Measurements from ENCODE around the gene HOXA4. TPM values are rescaled to one million over a fixed set of nuclear protein-coding genes. Genes with fewer than 3 reads are reported as not detected.

Gene HOXA4
- total RNA-seq, 1 experiment from 2014 or later = 4.8 TPM

GRCh38 chr7:27117887-27118491 lies 12.6 kb downstream of the HOXA4 start:
- no TSS peak for BruUV-seq (replicated peaks)
- H3K4me1 Mint-ChIP-seq (ENCODE audit: low read depth, unreplicated experiment) = peaks cover 34% of the 10 kb centered on the region
- H3K27ac Mint-ChIP-seq (ENCODE audit: unreplicated experiment) = no peak overlapping the region
- no peaks in the 10 kb centered on the region for H3K36me3 ChIP-seq (ENCODE audit: control insufficient read depth, insufficient read depth, low read length)
- peaks cover 39% of the 10 kb centered on the region for H3K36me3 Mint-ChIP-seq (ENCODE audit: insufficient read depth, unreplicated experiment)
- H3K4me3 ChIP-seq (ENCODE audit: low read depth, low read length) = no peak overlapping the region
- no peaks in the 10 kb centered on the region for H3K9me3 ChIP-seq
- H3K27me3 Mint-ChIP-seq (ENCODE audit: insufficient read depth, unreplicated experiment) = no peaks in the 10 kb centered on the region
- no peak for TF ChIP-seq CTCF (IDR thresholded peaks at IDR 0.05; ENCODE audit: insufficient read depth in 1 of 2, low read depth in 1 of 2, low read length in 1 of 2, severe bottlenecking in 1 of 2, unreplicated experiment in 1 of 2)
- no peaks in the 10 kb centered on the region for H3K9me3 Mint-ChIP-seq (ENCODE audit: unreplicated experiment)
- H3K4me1 ChIP-seq = peaks cover 48% of the 10 kb centered on the region
- H3K27me3 ChIP-seq (replicated peaks; ENCODE audit: control insufficient read depth, insufficient read depth, low read length) = no peaks in the 10 kb centered on the region
- ChIA-PET POLR2A (no interaction called here), CTCF (no interaction called here)
- H3K4me3 Mint-ChIP-seq (ENCODE audit: unreplicated experiment) = peak overlapping the region; percentile 59
- no peak for DNase-seq
- intact Hi-C loops (cut with micrococcal nuclease; ENCODE audit: unreplicated experiment) = no loop called here

- Mint-ChIP-seq H3K4me1 (ENCODE audit: low read depth, unreplicated experiment) (peaks cover 34% of the 10 kb centered on the region), H3K9me3 (ENCODE audit: unreplicated experiment) (no peaks in the 10 kb centered on the region), H3K27me3 (ENCODE audit: insufficient read depth, unreplicated experiment) (no peaks in the 10 kb centered on the region), H3K36me3 (ENCODE audit: insufficient read depth, unreplicated experiment) (peaks cover 33% of the 10 kb centered on the region), H3K27ac (ENCODE audit: unreplicated experiment) (no peak overlapping the region), H3K4me3 (ENCODE audit: unreplicated experiment) (peak overlapping the region; percentile 59)
- no peaks in the 10 kb centered on the region for H3K9me3 ChIP-seq
- ChIA-PET POLR2A (interaction anchor here (0.6 kb wide), 1 partner anchor 39 kb away, joined by 3 read pairs; the partner anchor contains the start of gene HOXA7), CTCF (no interaction called here)
- intact Hi-C loops (cut with micrococcal nuclease; ENCODE audit: unreplicated experiment) = no loop called here
- no peak for TF ChIP-seq CTCF (IDR thresholded peaks at IDR 0.05; ENCODE audit: insufficient read depth in 1 of 2, low read depth in 1 of 2, low read length in 1 of 2, severe bottlenecking in 1 of 2, unreplicated experiment in 1 of 2)
- no peak overlapping the region for H3K4me3 ChIP-seq (ENCODE audit: low read depth, low read length)
- peaks cover 52% of the 10 kb centered on the region for H3K4me1 ChIP-seq
- no TSS peak for BruUV-seq (replicated peaks)
- H3K36me3 ChIP-seq (ENCODE audit: control insufficient read depth, insufficient read depth, low read length) = no peaks in the 10 kb centered on the region
- no peaks in the 10 kb centered on the region for H3K27me3 ChIP-seq (replicated peaks; ENCODE audit: control insufficient read depth, insufficient read depth, low read length)
- DNase-seq = no peak
Measured at GRCh38 chr7:27116962-27117886, 13.3 kb downstream of the HOXA4 start.

Data from Caco-2 (cell line).